Activated naive CD8-positive, alpha-beta T cell treated with anti-CD3 and anti-CD28 coated beads, Interleukin-2, amount 50 U/mL, for 24 hours (primary cell): ENCODE results near the gene TMEM50A.
"Not testable (repeated sequence)": the region's sequence is repeated elsewhere in the genome, so short reads cannot be mapped to it uniquely, and the experiment has no call there.

Source experiments
- ATAC-seq: fragments of 150-1000 bp; cut with Tn5 transposase; one replicate; pipeline ENCODE4 v1.10.0; 2021
- DNase-seq: peaks from one replicate; pipeline ENCODE4 v3.0.0; 2021
- H3K27ac Mint-ChIP-seq: one replicate; pipeline ENCODE4 v1.8.0; 2021; ENCODE audit warnings: mild to moderate bottlenecking, mixed read lengths
- H3K27me3 Mint-ChIP-seq: one replicate; pipeline ENCODE4 v1.8.0; 2021; ENCODE audit warnings: mixed read lengths
- H3K36me3 Mint-ChIP-seq: one replicate; pipeline ENCODE4 v1.8.0; 2021; ENCODE audit warnings: low read depth, mixed read lengths
- H3K4me1 Mint-ChIP-seq: one replicate; pipeline ENCODE4 v1.8.0; 2021; ENCODE audit warnings: mixed read lengths
- H3K4me3 Mint-ChIP-seq: one replicate; pipeline ENCODE4 v1.8.0; 2021; ENCODE audit warnings: mild to moderate bottlenecking, moderate library complexity, mixed read lengths
- H3K9me3 Mint-ChIP-seq: one replicate; pipeline ENCODE4 v1.8.0; 2021; ENCODE audit warnings: mixed read lengths

TMEM50A gene

GRCh38 chr1:25322127-25322526 is 16.0 kb upstream of the TMEM50A start:
- not testable (repeated sequence) for H3K27ac Mint-ChIP-seq, H3K4me1 Mint-ChIP-seq, DNase-seq

GRCh38 chr1:25324407-25324806 is 13.7 kb upstream of the TMEM50A start:
- not testable (repeated sequence) for ATAC-seq, H3K9me3 Mint-ChIP-seq, H3K27me3 Mint-ChIP-seq, H3K36me3 Mint-ChIP-seq, H3K4me3 Mint-ChIP-seq, H3K4me1 Mint-ChIP-seq, DNase-seq, H3K27ac Mint-ChIP-seq

More at GRCh38 chr1:25322127-25322526, 16.0 kb upstream of the TMEM50A start:
- ATAC-seq, H3K9me3 Mint-ChIP-seq, H3K27me3 Mint-ChIP-seq, H3K36me3 Mint-ChIP-seq, H3K4me3 Mint-ChIP-seq: not testable (repeated sequence)

GRCh38 chr1:25327864-25328790 is 10.0 kb upstream of the TMEM50A start:
- H3K9me3 Mint-ChIP-seq, H3K36me3 Mint-ChIP-seq, H3K27me3 Mint-ChIP-seq, DNase-seq, H3K4me3 Mint-ChIP-seq, H3K27ac Mint-ChIP-seq: not testable (repeated sequence)
- peak; percentile 59 for ATAC-seq
- H3K4me1 Mint-ChIP-seq: peaks cover 12% of the 10 kb centered on the region

GRCh38 chr1:25328791-25329185 is 9.3 kb upstream of the TMEM50A start:
- not testable (repeated sequence) for H3K36me3 Mint-ChIP-seq, ATAC-seq, H3K27me3 Mint-ChIP-seq, H3K27ac Mint-ChIP-seq, H3K4me3 Mint-ChIP-seq, DNase-seq, H3K9me3 Mint-ChIP-seq
- peaks cover 14% of the 10 kb centered on the region for H3K4me1 Mint-ChIP-seq

GRCh38 chr1:25329336-25329735 is 8.8 kb upstream of the TMEM50A start:
- H3K27ac Mint-ChIP-seq, ATAC-seq, H3K9me3 Mint-ChIP-seq, DNase-seq, H3K36me3 Mint-ChIP-seq, H3K27me3 Mint-ChIP-seq, H3K4me3 Mint-ChIP-seq: not testable (repeated sequence)
- H3K4me1 Mint-ChIP-seq: peaks cover 14% of the 10 kb centered on the region

- not testable (repeated sequence) for H3K27me3 Mint-ChIP-seq, H3K27ac Mint-ChIP-seq, DNase-seq, H3K36me3 Mint-ChIP-seq, H3K4me3 Mint-ChIP-seq, H3K9me3 Mint-ChIP-seq
- peak; percentile 81 for ATAC-seq
- H3K4me1 Mint-ChIP-seq: peaks cover 14% of the 10 kb centered on the region
These were observed 8.2 kb upstream of the TMEM50A start for GRCh38 chr1:25329950-25330349.

GRCh38 chr1:25336922-25337354 is 1.2 kb upstream of the TMEM50A start:
- not testable (repeated sequence) for H3K27me3 Mint-ChIP-seq, H3K36me3 Mint-ChIP-seq, H3K9me3 Mint-ChIP-seq
- ATAC-seq (peak; percentile 4), DNase-seq (peak; percentile 38)
- H3K4me3 Mint-ChIP-seq: peak overlapping the region; percentile 93
- peak overlapping the region; percentile 77 for H3K27ac Mint-ChIP-seq
- peaks cover 31% of the 10 kb centered on the region for H3K4me1 Mint-ChIP-seq

GRCh38 chr1:25337483-25338187 is 499 bp upstream of the TMEM50A start:
- ATAC-seq (peak; percentile 74), DNase-seq (peak; percentile 30)
- not testable (repeated sequence) for H3K9me3 Mint-ChIP-seq, H3K36me3 Mint-ChIP-seq, H3K27me3 Mint-ChIP-seq
- peak overlapping the region; percentile 87 for H3K27ac Mint-ChIP-seq
- H3K4me1 Mint-ChIP-seq: peaks cover 32% of the 10 kb centered on the region
- H3K4me3 Mint-ChIP-seq: peak overlapping the region; percentile 88

GRCh38 chr1:25338986-25339385 is 852 bp downstream of the TMEM50A start:
- peaks cover 31% of the 10 kb centered on the region for H3K4me1 Mint-ChIP-seq
- DNase-seq: no peak
- no peaks in the 10 kb centered on the region for H3K27me3 Mint-ChIP-seq
- no peak for ATAC-seq
- peak overlapping the region; percentile 88 for H3K4me3 Mint-ChIP-seq
- no peaks in the 10 kb centered on the region for H3K9me3 Mint-ChIP-seq
- H3K36me3 Mint-ChIP-seq: peaks cover 8% of the 10 kb centered on the region
- H3K27ac Mint-ChIP-seq: peak overlapping the region; percentile 87

GRCh38 chr1:25341746-25342145 is 3.6 kb downstream of the TMEM50A start:
- DNase-seq: no peak

GRCh38 chr1:25342846-25343245 is 4.7 kb downstream of the TMEM50A start:
- ATAC-seq (no peak), DNase-seq (no peak)
- no peak overlapping the region for H3K4me3 Mint-ChIP-seq
- peaks cover 26% of the 10 kb centered on the region for H3K4me1 Mint-ChIP-seq
- H3K9me3 Mint-ChIP-seq: no peaks in the 10 kb centered on the region
- H3K27ac Mint-ChIP-seq: no peak overlapping the region
- H3K27me3 Mint-ChIP-seq: no peaks in the 10 kb centered on the region
- H3K36me3 Mint-ChIP-seq: peaks cover 14% of the 10 kb centered on the region

More at GRCh38 chr1:25341746-25342145, 3.6 kb downstream of the TMEM50A start:
- no peaks in the 10 kb centered on the region for H3K9me3 Mint-ChIP-seq
- H3K27me3 Mint-ChIP-seq: no peaks in the 10 kb centered on the region
- peaks cover 10% of the 10 kb centered on the region for H3K36me3 Mint-ChIP-seq
- H3K4me1 Mint-ChIP-seq: peaks cover 28% of the 10 kb centered on the region
- ATAC-seq: no peak
- no peak overlapping the region for H3K4me3 Mint-ChIP-seq
- no peak overlapping the region for H3K27ac Mint-ChIP-seq

GRCh38 chr1:25343872-25344271 is 5.7 kb downstream of the TMEM50A start:
- no peaks in the 10 kb centered on the region for H3K27me3 Mint-ChIP-seq
- ATAC-seq (no peak), DNase-seq (no peak)
- H3K4me1 Mint-ChIP-seq: peaks cover 29% of the 10 kb centered on the region
- H3K36me3 Mint-ChIP-seq: peaks cover 20% of the 10 kb centered on the region
- H3K27ac Mint-ChIP-seq: no peak overlapping the region
- H3K9me3 Mint-ChIP-seq: no peaks in the 10 kb centered on the region
- no peak overlapping the region for H3K4me3 Mint-ChIP-seq

- ATAC-seq (no peak), DNase-seq (no peak)
- Mint-ChIP-seq H3K27me3 (no peaks in the 10 kb centered on the region), H3K9me3 (no peaks in the 10 kb centered on the region), H3K4me3 (no peak overlapping the region), H3K36me3 (peaks cover 24% of the 10 kb centered on the region), H3K4me1 (peaks cover 4% of the 10 kb centered on the region), H3K27ac (no peak overlapping the region)
These were observed 9.4 kb downstream of the TMEM50A start for GRCh38 chr1:25347556-25347955.

GRCh38 chr1:25349606-25350005 is 11.5 kb downstream of the TMEM50A start:
- no peaks in the 10 kb centered on the region for H3K9me3 Mint-ChIP-seq
- DNase-seq (no peak), ATAC-seq (no peak)
- peaks cover 16% of the 10 kb centered on the region for H3K36me3 Mint-ChIP-seq
- H3K4me3 Mint-ChIP-seq: no peak overlapping the region
- peaks cover 3% of the 10 kb centered on the region for H3K4me1 Mint-ChIP-seq
- H3K27ac Mint-ChIP-seq: no peak overlapping the region
- no peaks in the 10 kb centered on the region for H3K27me3 Mint-ChIP-seq

GRCh38 chr1:25355841-25356395 is 17.8 kb downstream of the TMEM50A start:
- Mint-ChIP-seq H3K4me3 (no peak overlapping the region), H3K36me3 (peaks cover 28% of the 10 kb centered on the region), H3K27ac (peak overlapping the region; percentile 36), H3K4me1 (peaks cover 32% of the 10 kb centered on the region), H3K27me3 (no peaks in the 10 kb centered on the region), H3K9me3 (no peaks in the 10 kb centered on the region)
- ATAC-seq (no peak), DNase-seq (no peak)
